Skeletal muscle satellite cell (primary cell): ENCODE data around the gene GPR157.

ENCODE experiments used
- H3K27me3 ChIP-seq: 2 replicates; pipeline ENCODE4 v1.7.0; 2013; ENCODE audit warnings: low read length; ENCODE audit not compliant: control insufficient read depth, insufficient read depth
- H3K36me3 ChIP-seq: 2 replicates; pipeline ENCODE4 v1.7.0; 2013; ENCODE audit warnings: mild to moderate bottlenecking, control low read depth, low read length; ENCODE audit not compliant: insufficient read depth
- H3K4me1 ChIP-seq: 2 replicates; pipeline ENCODE4 v1.7.0; 2013; ENCODE audit warnings: low read length; ENCODE audit not compliant: control insufficient read depth, insufficient read depth
- H3K4me2 ChIP-seq: 2 replicates; pipeline ENCODE4 v1.7.0; 2013; ENCODE audit warnings: mild to moderate bottlenecking, low read length
- H3K4me3 ChIP-seq: 2 replicates; pipeline ENCODE4 v1.7.0; 2013; ENCODE audit warnings: low read length
- H3K9ac ChIP-seq: 2 replicates; pipeline ENCODE4 v1.7.0; 2013; ENCODE audit warnings: mild to moderate bottlenecking, low read depth, low read length, moderate library complexity
- H3K9me3 ChIP-seq: replicated peaks from 2 replicates; pipeline ENCODE4 v1.7.0; 2013; ENCODE audit warnings: mild to moderate bottlenecking, control low read depth, low read length

The GPR157 gene

DNA sequence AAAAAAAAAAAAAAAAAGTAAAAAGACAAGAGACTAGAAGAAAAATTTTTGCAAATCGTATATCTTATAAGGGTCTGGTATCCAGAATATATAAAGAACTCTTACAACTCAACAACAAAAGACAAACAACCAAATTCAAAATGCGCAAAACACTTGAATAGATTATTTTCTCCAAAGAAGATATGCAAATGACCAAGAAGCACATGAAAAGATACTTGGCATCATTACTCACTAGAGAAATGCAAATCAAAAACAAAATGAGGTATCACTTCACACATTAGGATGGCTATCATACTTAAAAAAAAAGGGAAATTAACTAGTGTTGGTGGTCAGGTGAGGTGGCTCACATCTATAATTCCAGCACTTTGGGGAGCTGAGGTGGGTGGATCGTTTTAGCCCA lies 47.4 kb downstream of the GPR157 start:
- H3K9me3 ChIP-seq = no peaks in the 10 kb centered on the region
- H3K4me3 ChIP-seq = no peak overlapping the region
- no peaks in the 10 kb centered on the region for H3K36me3 ChIP-seq
- peaks cover 34% of the 10 kb centered on the region for H3K4me1 ChIP-seq
- no peak overlapping the region for H3K9ac ChIP-seq
- H3K4me2 ChIP-seq = no peak overlapping the region
- peaks cover 20% of the 10 kb centered on the region for H3K27me3 ChIP-seq

DNA sequence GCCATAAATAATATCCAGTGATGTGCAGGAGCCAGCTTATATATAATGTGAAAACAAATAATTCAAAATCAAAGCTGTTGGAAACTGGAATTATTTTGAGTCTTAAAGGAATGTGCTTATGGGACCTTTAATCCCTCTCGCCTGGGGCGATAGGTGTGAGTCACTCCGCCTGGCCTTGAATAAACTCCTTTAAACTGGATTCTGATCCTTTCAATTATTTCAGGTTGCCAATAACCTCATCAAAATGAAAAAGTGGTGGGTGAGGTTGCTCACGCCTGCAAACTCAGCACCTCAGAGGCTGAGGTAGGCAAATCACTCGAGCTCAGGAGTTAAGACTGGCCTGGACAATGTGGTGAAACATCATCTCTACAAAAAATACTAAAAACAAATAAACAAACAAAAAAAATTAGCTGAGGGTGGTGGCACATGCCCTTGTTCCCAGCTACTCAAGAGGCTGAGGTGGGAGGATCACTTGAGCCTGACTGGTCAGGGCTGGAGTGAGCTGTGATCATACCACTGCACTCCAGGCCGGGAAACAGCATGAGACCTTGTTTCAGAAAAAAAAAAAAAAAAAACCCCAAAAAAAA lies 48.1 kb downstream of the GPR157 start:
- H3K4me1 ChIP-seq = peaks cover 31% of the 10 kb centered on the region
- H3K27me3 ChIP-seq = peaks cover 16% of the 10 kb centered on the region
- no peak overlapping the region for H3K4me3 ChIP-seq
- H3K9ac ChIP-seq = no peak overlapping the region
- no peaks in the 10 kb centered on the region for H3K36me3 ChIP-seq
- H3K9me3 ChIP-seq = no peaks in the 10 kb centered on the region
- no peak overlapping the region for H3K4me2 ChIP-seq

DNA sequence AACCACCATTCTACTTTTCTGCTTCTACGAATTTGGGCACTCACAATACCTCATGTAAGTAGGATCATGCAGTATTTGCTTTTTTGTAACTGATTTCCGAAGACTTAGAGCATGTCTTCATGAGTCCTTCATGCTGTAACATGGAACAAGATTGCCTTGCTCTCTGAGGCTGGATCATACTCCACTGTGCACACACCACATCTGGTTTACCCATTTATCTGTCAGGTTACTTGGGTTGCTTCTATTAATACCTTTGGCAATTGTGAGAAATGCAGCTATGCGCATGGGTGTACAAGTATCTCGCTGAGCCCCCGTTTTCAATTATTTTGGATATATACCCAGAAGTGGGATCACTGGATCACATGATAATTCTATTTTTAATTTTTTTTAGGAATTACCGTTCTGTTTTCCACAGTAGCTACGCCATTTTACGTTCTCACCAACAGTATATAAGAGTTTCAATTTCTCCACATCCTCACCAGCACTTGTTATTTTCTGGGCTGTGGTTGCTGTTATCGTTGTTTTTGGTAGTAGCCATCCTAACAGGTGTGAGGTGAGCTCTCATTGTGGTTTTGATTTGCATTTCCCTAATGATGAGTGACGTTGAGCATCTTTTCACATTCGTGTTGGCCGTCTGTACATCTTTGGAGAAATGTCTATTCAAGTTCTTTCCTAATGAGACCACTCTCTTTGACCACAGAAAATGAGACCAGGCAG lies 48.8 kb downstream of the GPR157 start:
- Histone ChIP-seq H3K36me3 (no peaks in the 10 kb centered on the region), H3K4me1 (peaks cover 25% of the 10 kb centered on the region), H3K9me3 (no peaks in the 10 kb centered on the region), H3K27me3 (peaks cover 16% of the 10 kb centered on the region), H3K4me2 (no peak overlapping the region), H3K4me3 (no peak overlapping the region), H3K9ac (no peak overlapping the region)

DNA sequence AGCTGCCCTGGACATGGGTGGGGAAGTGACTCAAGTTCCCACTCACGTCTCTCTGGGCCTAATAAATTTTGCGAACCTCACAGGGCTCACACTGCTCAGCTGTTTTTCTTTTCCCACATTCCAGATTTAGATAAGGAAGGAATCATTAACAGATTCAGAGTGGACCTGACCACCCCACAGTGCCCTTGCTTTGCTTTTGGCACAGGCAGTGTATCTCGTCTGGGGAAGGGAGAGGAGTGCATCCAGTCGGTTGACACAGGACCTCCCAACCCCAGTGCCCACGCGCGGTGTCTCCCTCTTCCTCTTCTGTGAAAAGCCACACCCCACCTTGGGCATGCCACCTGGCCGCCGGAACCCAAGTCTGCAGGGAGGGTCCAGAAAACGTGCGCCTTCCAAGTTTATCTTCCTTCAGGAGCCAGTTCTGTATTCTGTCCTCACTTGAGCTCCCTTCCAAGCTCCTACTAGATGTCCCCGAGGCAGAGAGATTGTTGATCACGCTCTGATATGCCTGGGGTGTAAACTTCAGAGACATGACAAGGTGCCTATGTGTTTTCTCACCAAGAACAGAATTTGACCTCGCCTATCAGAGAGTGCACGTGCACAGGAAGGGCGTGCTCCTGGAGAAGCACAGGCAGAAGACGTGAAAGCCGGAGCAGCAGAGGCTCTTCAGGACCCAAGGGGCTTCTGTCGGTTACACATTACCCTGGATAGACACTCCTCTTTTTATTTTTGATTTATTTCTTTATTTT lies 50.0 kb downstream of the GPR157 start:
- Histone ChIP-seq H3K27me3 (peaks cover 27% of the 10 kb centered on the region), H3K9me3 (no peaks in the 10 kb centered on the region), H3K9ac (no peak overlapping the region), H3K4me1 (peaks cover 18% of the 10 kb centered on the region), H3K4me3 (no peak overlapping the region), H3K36me3 (no peaks in the 10 kb centered on the region), H3K4me2 (no peak overlapping the region)

DNA sequence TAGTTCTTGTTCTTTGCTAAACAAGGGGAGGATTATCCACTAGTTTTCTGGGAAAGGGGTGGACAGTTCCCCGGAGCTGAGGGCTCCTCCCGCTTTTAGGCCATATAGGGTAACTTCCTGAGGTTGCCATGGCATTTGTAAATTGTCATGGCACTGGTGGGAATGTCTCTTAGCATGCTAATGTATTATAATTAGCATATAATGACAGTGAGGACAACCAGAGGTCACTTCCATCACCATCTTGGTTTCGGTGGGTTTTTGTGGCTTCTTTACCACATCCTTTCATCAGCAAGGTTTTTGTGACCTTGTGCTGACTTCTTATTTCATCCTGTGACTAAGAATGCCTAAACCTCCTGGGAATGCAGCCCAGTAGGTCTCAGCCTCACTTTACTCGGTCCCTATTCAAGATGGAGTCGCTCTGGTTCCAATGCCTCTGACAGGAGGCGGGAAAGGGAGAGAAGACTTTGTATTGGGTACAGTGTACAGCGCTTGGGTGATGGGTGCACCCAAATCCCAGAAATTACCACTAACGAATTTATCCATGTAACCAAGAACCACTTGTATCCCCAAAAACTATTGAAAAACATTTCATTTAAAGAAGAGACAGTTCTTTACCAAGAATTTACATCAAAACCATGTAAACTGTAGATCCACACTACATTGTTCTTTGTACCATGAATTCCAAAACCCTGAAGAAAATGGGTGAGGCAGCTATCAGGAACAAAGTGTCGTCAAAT lies 50.7 kb downstream of the GPR157 start:
- Histone ChIP-seq H3K4me1 (peaks cover 18% of the 10 kb centered on the region), H3K9ac (peak overlapping the region; percentile 42), H3K4me2 (peak overlapping the region; percentile 18), H3K4me3 (no peak overlapping the region), H3K9me3 (no peaks in the 10 kb centered on the region), H3K27me3 (peaks cover 31% of the 10 kb centered on the region), H3K36me3 (no peaks in the 10 kb centered on the region)

DNA sequence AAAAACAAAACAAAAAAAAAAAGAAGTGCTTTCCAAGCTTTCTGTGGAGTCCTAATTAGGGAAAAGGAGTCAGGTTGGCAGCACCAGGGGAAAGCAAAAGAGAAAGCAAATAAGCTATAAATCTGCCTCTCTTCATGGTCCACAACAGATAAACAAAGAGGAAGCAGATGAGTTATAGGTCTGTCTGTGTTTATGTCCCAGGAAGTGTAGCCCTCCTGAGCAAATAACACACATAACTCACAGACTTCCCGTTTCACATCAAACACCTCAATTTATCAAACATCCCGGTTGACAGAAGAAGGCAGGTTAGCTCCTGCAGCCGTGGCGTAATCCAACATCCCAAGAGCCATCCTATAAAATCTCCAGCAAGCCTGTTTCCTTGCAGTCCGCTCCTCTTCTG lies 53.9 kb downstream of the GPR157 start:
- no peak overlapping the region for H3K4me3 ChIP-seq
- peaks cover 26% of the 10 kb centered on the region for H3K27me3 ChIP-seq
- no peak overlapping the region for H3K4me2 ChIP-seq
- no peaks in the 10 kb centered on the region for H3K36me3 ChIP-seq
- peaks cover 18% of the 10 kb centered on the region for H3K4me1 ChIP-seq
- H3K9ac ChIP-seq = no peak overlapping the region
- H3K9me3 ChIP-seq = no peaks in the 10 kb centered on the region

DNA sequence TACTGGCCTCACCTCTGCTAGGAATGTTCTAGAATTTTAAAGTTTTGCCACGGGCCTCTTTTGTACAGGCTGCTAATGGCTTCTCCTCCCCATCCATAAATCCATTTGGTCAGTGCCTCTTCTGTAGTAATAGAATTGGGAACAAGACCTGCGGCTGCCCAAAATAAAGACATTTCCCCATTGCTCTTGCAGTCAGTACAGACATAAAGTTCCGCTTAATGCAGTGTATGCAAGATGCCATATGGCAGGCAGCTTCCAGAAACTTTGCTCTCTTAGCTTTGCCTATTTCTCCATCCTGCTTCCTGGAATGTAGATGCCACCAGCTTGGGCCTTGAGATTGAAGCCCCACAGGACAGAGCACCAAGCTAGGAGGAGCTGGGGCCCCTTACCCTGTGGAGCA lies 55.8 kb downstream of the GPR157 start:
- Histone ChIP-seq H3K4me1 (peaks cover 14% of the 10 kb centered on the region), H3K9me3 (no peaks in the 10 kb centered on the region), H3K27me3 (peaks cover 18% of the 10 kb centered on the region), H3K4me2 (no peak overlapping the region), H3K9ac (no peak overlapping the region), H3K4me3 (no peak overlapping the region), H3K36me3 (no peaks in the 10 kb centered on the region)

DNA sequence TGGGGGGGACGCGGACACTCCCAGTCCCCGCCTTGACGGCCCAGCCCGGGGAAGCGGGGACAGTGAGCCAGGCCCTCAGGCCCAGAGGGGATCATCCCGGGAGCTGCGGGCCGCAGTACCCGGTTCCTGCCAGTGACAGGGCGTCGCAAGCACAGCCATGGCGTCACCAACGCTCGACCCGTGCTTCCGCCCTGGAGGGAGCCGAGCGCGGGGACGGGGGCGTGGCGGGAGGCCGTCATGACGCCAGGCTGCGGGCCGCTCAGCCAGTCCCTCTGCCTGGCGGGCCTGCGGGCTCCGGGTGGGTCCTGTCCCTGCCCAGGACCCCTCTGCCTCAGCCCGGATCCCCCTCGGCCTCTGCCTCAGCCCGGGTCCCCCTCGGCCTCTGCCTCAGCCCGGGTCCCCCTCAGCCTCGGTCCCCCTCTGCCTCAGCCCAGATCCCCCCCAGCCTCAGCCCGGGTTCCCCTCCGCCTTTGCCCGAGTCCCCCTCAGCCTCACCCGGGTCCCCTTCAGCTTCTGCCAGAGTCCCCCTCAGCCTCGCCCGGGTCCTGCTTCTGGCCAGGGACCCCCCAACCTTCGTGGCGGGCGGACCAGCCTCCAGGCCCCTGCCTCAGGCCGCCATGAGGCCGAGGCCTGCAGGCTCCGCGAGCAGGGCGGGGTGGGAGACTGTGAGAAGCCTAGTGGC lies 57.2 kb downstream of the GPR157 start:
- Histone ChIP-seq H3K4me1 (peaks cover 17% of the 10 kb centered on the region), H3K4me2 (no peak overlapping the region), H3K36me3 (no peaks in the 10 kb centered on the region), H3K9me3 (no peaks in the 10 kb centered on the region), H3K4me3 (no peak overlapping the region), H3K9ac (no peak overlapping the region), H3K27me3 (peaks cover 18% of the 10 kb centered on the region)

DNA sequence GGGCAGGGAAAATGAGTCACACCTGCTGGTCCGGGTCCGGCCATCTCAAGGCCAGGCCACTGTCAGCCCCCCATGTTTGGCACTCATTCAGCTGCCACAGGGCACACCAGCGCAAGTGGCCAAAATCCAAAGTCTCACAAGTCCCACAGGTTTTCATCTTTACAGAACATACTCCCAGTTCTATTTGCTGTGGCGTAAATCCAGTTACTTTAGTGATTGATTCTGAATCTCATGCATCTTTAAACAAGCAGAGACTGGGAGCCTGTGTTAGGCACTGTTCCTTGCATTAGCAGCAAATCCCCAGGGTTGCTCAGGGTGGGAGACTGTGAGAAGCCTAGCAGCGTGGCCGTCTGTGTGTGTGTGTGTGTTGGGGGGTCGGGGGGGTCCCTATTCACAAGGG lies 58.4 kb downstream of the GPR157 start:
- no peak overlapping the region for H3K4me2 ChIP-seq
- H3K9ac ChIP-seq = no peak overlapping the region
- no peaks in the 10 kb centered on the region for H3K36me3 ChIP-seq
- H3K9me3 ChIP-seq = no peaks in the 10 kb centered on the region
- H3K27me3 ChIP-seq = peaks cover 18% of the 10 kb centered on the region
- H3K4me1 ChIP-seq = peaks cover 20% of the 10 kb centered on the region
- no peak overlapping the region for H3K4me3 ChIP-seq

DNA sequence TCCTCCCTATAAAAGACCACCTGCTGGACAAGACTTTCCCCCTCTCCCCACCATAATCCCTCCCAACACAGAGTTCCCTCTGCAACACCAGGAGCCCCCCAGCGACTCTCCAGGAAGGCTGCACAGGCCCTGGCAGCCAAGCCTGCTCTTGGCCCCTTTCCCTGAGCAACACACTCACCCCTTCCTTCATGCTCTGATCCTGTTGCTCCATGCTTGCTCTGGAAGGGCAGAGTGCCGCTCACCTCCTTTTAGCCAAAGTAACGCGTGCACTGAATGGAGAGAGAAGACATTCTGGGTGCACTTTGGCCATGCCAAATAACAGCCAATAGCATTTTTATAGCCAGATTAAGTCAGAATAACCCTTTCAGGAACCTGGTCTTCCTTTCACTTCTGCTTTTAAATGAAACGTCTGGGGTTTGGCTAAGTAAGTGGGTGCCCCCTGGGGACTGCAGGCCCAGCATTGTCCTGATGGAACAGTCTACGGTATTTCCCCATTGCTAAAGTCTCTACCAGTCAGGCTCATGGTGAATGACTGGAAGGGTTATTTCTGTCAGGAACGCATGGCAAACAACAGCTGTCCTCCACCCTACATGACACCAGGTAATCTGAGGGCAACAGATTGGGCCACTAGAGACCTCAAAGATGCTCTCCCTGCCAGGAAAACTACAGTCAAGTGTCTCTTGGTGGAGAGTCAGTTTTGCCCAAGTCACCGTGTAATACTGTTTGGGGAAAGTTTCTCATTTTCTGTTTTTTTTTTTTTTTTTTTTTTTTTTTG lies 59.4 kb downstream of the GPR157 start, which contains the start of gene SLC2A5:
TSS of gene SLC2A5 (minus strand) at position 310 of the 775 bp plus-strand sequence. CDS start at position 211, 99 bp downstream.
- H3K36me3 ChIP-seq = no peaks in the 10 kb centered on the region
- no peak within 1 kb of the TSS for H3K4me2 ChIP-seq
- H3K9me3 ChIP-seq = no peaks in the 10 kb centered on the region
- H3K4me1 ChIP-seq = peaks cover 29% of the 10 kb centered on the region
- no peak within 1 kb of the TSS for H3K9ac ChIP-seq
- H3K27me3 ChIP-seq = peaks cover 9% of the 10 kb centered on the region
- no peak within 1 kb of the TSS for H3K4me3 ChIP-seq
